ENCODE results near the gene DAB1.

DAB1 gene

DNA sequence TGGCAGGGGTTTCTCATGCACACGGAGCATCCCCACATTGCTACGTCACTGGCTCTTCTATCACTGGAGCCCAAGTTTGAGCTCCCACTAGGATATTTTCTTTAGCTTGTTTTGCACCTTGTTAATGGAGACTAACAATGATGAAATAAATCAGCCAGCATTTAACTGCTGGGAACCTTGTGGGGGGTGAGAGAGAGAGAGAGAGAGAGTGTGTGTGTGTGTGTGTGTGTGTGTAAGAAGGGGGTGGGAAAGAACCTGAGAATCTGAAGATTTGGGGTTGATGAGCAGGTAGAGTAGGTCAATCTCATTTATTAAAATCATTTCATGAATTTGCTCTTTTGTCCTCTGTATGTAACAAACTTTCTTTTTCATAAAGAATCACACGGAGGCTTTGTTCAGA lies 458.7 kb downstream of the DAB1 start:
- Histone ChIP-seq H3K4me3 (ENCODE audit: low read length) (no peak overlapping the region), H3K36me3 (ENCODE audit: control insufficient read depth, insufficient read depth, low read length) (no peaks in the 10 kb centered on the region), H3K4me1 (ENCODE audit: control insufficient read depth, insufficient read depth, low read length) (no peaks in the 10 kb centered on the region), H3K9me3 (ENCODE audit: control insufficient read depth, low read length) (no peaks in the 10 kb centered on the region), H3K9ac (ENCODE audit: low read length) (no peak overlapping the region), H3K27me3 (ENCODE audit: control insufficient read depth, insufficient read depth, low read length) (no peaks in the 10 kb centered on the region)

DNA sequence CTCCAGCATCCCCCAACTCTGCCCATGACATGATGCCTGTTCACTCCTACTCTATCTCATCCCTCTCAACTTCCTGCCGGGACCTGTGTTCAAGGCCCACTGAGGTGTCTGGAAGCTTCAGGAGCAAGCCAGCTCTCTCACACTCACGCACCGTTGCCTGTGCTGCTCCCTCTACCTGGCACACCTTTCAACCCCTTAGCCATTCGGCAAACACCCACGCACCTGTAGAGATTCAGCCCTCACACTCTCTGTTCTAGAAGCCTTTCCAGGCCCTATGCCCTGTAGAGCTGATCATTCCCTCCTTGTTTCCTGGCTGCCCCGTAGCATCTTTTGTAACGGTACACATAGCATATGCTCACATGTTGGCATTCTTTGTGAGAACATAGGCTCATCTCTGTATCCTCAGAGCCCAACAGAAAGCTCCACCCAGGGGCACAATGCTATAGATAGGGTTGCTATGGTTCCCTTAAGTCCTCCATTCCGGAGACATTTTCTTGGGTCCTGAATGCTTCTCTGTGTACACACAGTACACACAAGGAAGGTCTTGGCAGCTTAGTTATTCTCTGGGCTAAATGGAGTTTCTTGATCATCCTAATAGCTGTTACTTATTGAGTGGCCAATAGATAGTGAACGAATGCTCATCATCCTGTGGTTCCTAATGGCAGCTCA lies 459.4 kb downstream of the DAB1 start:
- Histone ChIP-seq H3K4me3 (ENCODE audit: low read length) (no peak overlapping the region), H3K9ac (ENCODE audit: low read length) (no peak overlapping the region), H3K27me3 (ENCODE audit: control insufficient read depth, insufficient read depth, low read length) (no peaks in the 10 kb centered on the region), H3K36me3 (ENCODE audit: control insufficient read depth, insufficient read depth, low read length) (no peaks in the 10 kb centered on the region), H3K9me3 (ENCODE audit: control insufficient read depth, low read length) (no peaks in the 10 kb centered on the region), H3K4me1 (ENCODE audit: control insufficient read depth, insufficient read depth, low read length) (no peaks in the 10 kb centered on the region)

DNA sequence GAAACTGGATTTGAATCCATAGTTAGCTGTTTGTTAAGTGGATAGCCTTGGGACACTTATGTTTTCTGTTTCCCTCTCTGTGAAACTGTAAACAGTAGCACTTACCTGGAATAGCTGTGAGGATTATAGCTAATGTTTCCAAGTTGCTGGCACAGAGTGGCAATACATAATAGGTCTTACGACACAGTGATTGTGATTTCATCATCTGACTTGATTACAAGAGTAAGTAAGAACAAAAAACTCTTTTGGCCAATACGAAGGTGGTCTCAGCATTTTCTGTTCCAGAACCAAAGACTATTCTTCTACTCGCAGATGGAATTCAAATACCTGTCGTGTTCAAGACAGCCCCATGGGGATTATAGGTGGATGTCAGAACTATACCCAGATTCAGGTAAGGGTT lies 460.2 kb downstream of the DAB1 start:
- Histone ChIP-seq H3K4me3 (ENCODE audit: low read length) (no peak overlapping the region), H3K36me3 (ENCODE audit: control insufficient read depth, insufficient read depth, low read length) (no peaks in the 10 kb centered on the region), H3K27me3 (ENCODE audit: control insufficient read depth, insufficient read depth, low read length) (no peaks in the 10 kb centered on the region), H3K4me1 (ENCODE audit: control insufficient read depth, insufficient read depth, low read length) (no peaks in the 10 kb centered on the region), H3K9me3 (ENCODE audit: control insufficient read depth, low read length) (no peaks in the 10 kb centered on the region), H3K9ac (ENCODE audit: low read length) (no peak overlapping the region)

DNA sequence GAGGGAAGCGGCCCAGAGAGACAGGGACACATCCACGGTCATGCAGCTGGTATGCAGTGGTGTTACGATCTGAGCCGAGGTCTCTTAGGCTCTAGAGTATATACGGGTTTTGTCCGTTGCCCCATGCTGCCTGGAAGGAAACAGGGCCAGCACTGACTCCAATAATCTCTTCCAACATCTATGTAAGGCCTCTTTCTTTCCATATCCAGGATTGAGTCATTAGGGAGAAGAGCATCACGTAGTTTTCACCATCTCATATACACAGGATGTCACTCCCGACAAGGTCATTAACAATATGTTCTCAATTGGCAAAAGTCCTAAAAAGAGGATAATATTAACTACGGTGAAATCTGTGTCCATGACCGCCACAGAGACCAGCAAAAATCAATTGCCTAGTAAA lies 462.4 kb downstream of the DAB1 start:
- Histone ChIP-seq H3K27me3 (ENCODE audit: control insufficient read depth, insufficient read depth, low read length) (no peaks in the 10 kb centered on the region), H3K9me3 (ENCODE audit: control insufficient read depth, low read length) (no peaks in the 10 kb centered on the region), H3K9ac (ENCODE audit: low read length) (no peak overlapping the region), H3K36me3 (ENCODE audit: control insufficient read depth, insufficient read depth, low read length) (no peaks in the 10 kb centered on the region), H3K4me3 (ENCODE audit: low read length) (no peak overlapping the region), H3K4me1 (ENCODE audit: control insufficient read depth, insufficient read depth, low read length) (no peaks in the 10 kb centered on the region)

DNA sequence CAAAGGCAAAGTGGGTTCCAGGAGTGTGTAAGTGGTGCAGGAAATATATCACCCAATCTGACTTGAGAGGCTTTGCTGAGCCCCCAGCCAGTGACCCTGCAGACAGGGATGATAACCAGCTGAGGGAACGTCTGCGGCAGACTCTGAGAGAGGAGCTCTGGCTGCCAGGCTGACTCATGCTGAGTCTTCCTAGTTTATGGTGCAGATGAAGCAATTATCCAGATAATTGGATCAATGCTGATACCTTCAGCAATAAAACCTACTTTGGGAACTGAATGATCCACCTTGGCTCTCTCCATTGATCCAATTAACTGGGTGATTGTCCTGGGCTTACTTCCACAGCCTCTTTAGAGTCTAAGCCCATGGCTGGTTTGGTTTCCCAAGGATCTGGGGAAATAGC lies 465.3 kb downstream of the DAB1 start:
- H3K27me3 ChIP-seq (ENCODE audit: control insufficient read depth, insufficient read depth, low read length): no peaks in the 10 kb centered on the region
- no peaks in the 10 kb centered on the region for H3K9me3 ChIP-seq (ENCODE audit: control insufficient read depth, low read length)
- no peaks in the 10 kb centered on the region for H3K36me3 ChIP-seq (ENCODE audit: control insufficient read depth, insufficient read depth, low read length)

DNA sequence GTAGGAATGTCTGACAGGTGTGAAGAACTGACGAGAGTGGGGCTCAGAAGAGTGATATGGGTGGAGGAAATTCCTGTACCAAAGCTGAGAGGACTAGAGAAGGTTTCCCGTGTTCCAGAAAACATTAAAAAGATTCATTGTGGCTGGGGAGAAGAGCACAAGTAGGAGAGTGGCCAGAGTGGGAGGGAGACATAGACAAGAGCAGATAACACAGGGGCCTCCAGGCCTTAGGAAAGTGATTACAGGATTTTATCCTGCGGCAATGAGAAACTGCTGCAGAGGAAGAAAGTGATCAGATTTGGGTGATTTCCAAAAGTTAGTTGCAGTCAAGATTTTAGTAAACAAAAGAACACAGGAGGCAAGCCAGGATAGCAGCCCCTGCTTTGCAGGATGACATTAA lies 465.9 kb downstream of the DAB1 start:
- no peaks in the 10 kb centered on the region for H3K36me3 ChIP-seq (ENCODE audit: control insufficient read depth, insufficient read depth, low read length)
- H3K4me1 ChIP-seq (ENCODE audit: control insufficient read depth, insufficient read depth, low read length): no peaks in the 10 kb centered on the region
- H3K4me3 ChIP-seq (ENCODE audit: low read length): no peak overlapping the region
- H3K9ac ChIP-seq (ENCODE audit: low read length): no peak overlapping the region
- no peaks in the 10 kb centered on the region for H3K27me3 ChIP-seq (ENCODE audit: control insufficient read depth, insufficient read depth, low read length)
- H3K9me3 ChIP-seq (ENCODE audit: control insufficient read depth, low read length): no peaks in the 10 kb centered on the region

More for the DNA sequence above, 465.3 kb downstream of the DAB1 start:
- Histone ChIP-seq H3K4me1 (ENCODE audit: control insufficient read depth, insufficient read depth, low read length) (no peaks in the 10 kb centered on the region), H3K9ac (ENCODE audit: low read length) (no peak overlapping the region), H3K4me3 (ENCODE audit: low read length) (no peak overlapping the region)

DNA sequence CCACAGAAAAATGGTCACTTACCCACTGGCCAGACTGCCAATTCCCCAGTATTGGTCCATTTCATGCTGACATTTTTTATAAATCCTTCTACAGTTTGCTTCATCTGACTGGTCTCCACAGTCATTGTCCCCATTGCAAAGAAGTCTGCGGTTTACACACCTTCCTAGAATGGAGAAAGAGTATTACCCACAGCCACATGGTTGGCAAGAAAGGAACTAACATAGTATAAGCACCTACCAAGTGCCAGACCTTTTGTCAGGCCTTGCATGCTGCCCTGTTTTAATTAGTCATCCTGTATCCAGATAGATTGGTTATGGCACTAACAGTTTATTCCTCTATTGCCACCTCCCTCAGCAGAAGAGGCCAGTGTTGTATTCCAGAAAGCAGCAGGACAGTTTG lies 469.2 kb downstream of the DAB1 start:
- Histone ChIP-seq H3K4me1 (ENCODE audit: control insufficient read depth, insufficient read depth, low read length) (no peaks in the 10 kb centered on the region), H3K36me3 (ENCODE audit: control insufficient read depth, insufficient read depth, low read length) (no peaks in the 10 kb centered on the region), H3K27me3 (ENCODE audit: control insufficient read depth, insufficient read depth, low read length) (no peaks in the 10 kb centered on the region), H3K9me3 (ENCODE audit: control insufficient read depth, low read length) (no peaks in the 10 kb centered on the region), H3K9ac (ENCODE audit: low read length) (no peak overlapping the region), H3K4me3 (ENCODE audit: low read length) (no peak overlapping the region)

DNA sequence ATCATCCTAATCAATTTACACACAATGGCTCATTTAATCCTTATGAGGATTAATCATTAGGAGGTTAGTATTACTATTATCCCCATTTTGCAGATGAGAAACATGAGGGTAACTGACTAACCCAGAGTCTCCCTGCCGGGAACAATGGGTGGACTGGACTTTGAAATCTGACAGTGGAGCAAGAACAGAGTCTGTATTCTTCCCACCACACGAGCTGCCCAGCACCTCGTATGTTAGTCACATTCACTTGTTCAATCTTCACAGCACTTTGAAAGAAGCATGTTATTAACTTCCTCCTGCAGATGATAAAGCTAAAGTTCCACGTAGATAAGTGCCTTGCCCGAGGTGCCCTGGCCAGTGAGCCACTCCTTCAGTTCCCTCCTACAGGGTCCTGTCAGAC lies 470.5 kb downstream of the DAB1 start:
- no peaks in the 10 kb centered on the region for H3K27me3 ChIP-seq (ENCODE audit: control insufficient read depth, insufficient read depth, low read length)
- no peaks in the 10 kb centered on the region for H3K4me1 ChIP-seq (ENCODE audit: control insufficient read depth, insufficient read depth, low read length)
- H3K4me3 ChIP-seq (ENCODE audit: low read length): no peak overlapping the region
- H3K9me3 ChIP-seq (ENCODE audit: control insufficient read depth, low read length): no peaks in the 10 kb centered on the region
- H3K9ac ChIP-seq (ENCODE audit: low read length): no peak overlapping the region
- H3K36me3 ChIP-seq (ENCODE audit: control insufficient read depth, insufficient read depth, low read length): no peaks in the 10 kb centered on the region

DNA sequence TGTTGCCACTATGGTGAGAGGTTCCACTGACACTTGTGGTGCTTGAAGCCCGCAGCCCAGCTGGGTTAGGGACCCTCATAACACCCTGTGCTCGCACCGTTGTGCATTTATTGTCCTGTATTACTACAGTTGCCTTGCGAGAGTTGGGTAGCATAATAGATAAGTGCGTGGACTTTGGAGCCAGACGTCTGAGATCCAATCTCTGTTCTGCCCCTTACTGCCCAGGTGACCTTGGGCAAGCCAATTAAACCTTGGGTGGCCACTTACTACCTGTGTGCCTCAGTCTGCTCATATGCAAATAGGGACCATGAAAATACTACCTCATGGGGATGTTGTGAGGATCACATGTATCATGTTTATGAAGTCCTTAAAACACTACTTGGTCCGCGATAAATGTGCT lies 471.4 kb downstream of the DAB1 start:
- Histone ChIP-seq H3K4me1 (ENCODE audit: control insufficient read depth, insufficient read depth, low read length) (no peaks in the 10 kb centered on the region), H3K9ac (ENCODE audit: low read length) (no peak overlapping the region), H3K36me3 (ENCODE audit: control insufficient read depth, insufficient read depth, low read length) (no peaks in the 10 kb centered on the region), H3K9me3 (ENCODE audit: control insufficient read depth, low read length) (no peaks in the 10 kb centered on the region), H3K4me3 (ENCODE audit: low read length) (no peak overlapping the region), H3K27me3 (ENCODE audit: control insufficient read depth, insufficient read depth, low read length) (no peaks in the 10 kb centered on the region)

DNA sequence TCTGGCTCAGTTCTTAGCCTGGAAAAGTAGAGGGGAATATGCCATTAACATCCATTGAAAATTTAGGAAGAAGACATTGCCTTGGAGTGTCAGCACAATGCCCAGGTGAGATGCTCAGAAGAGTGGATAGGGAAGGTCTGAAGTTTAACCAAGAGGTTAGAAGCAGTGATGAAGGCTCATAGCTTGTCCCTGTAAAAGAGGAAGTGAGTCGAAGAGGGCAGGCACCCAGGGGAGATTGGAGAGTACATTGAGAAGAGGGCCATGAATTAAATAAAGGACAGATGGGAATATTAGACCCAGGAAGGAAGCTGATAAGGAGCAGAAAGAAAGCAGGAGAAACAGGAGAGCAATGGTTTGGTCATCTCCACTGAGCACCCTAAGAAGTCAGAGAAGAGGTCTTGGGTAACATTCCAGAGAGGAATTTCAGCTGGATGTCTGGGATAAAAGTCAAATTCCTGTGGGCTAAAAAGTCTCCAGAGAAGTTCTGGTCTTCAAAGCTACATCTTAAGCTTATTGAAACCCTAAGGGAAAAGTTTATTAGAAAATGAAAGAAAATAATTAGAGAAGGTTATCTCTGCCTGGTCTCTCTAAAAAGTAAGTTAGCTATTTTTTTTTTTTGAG lies 475.3 kb downstream of the DAB1 start:
- no peaks in the 10 kb centered on the region for H3K9me3 ChIP-seq (ENCODE audit: control insufficient read depth, low read length)

More for the DNA sequence above, 475.3 kb downstream of the DAB1 start:
- Histone ChIP-seq H3K36me3 (ENCODE audit: control insufficient read depth, insufficient read depth, low read length) (no peaks in the 10 kb centered on the region), H3K9ac (ENCODE audit: low read length) (no peak overlapping the region), H3K27me3 (ENCODE audit: control insufficient read depth, insufficient read depth, low read length) (no peaks in the 10 kb centered on the region), H3K4me1 (ENCODE audit: control insufficient read depth, insufficient read depth, low read length) (no peaks in the 10 kb centered on the region), H3K4me3 (ENCODE audit: low read length) (no peak overlapping the region)

Measured in mucosa of stomach (tissue), 1 donor.